GM21447 (cell line): Measurements from ENCODE around the gene PLEKHA6.
"Not testable (repeated sequence)": the region's sequence is repeated elsewhere in the genome, so short reads cannot be mapped to it uniquely, and the experiment has no call there.

ENCODE experiments used
- ATAC-seq: cut with Tn5 transposase; IDR thresholded peaks from one replicate; pipeline ENCODE4 v1.9.1; 2021; ENCODE audit not compliant: unreplicated experiment

PLEKHA6 gene

GRCh38 chr1:204338360-204338759, 21.4 kb downstream of the PLEKHA6 start:
- no peak for ATAC-seq

DNA sequence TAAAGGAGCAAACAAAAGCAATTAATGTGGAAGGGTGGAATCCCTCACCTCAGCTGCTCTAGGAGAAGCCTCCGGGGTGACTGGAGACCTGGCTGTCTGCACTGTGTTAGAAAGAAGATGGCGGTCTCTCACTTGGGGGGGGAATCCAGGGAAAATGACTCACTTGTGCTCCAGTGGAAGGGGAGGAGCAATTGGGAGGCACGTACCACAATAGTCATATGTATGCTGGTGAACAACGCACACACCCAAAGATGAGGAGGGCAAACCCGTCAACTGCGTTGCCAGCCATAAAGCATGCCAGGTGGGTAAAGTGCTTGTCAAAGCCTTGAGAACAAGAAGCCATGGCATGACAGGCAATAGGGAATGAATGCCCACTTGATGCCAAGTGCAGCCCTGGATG, 22.1 kb downstream of the PLEKHA6 start:
- no peak for ATAC-seq

DNA sequence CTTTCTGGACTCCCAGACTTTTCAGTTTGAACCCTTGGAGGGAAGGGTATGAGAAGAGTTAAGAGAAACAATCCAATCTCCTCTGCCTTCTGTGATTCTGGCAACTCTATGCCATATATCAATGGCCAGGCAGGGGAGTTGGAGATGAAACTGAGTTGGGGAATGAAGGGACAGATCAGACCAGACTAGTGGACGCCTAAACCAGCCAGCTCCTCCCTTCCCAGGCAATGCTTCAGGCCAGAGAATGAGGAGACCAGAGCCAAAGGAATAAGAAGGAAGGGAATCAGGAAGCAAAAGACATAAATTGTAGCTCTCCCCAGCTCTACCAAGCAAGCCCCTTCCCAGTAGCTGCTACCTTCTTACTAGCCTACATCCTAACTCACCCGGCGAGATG, 22.7 kb downstream of the PLEKHA6 start:
- ATAC-seq: no peak

- ATAC-seq: no peak
Measured at GRCh38 chr1:204336421-204337035, 23.2 kb downstream of the PLEKHA6 start.

DNA sequence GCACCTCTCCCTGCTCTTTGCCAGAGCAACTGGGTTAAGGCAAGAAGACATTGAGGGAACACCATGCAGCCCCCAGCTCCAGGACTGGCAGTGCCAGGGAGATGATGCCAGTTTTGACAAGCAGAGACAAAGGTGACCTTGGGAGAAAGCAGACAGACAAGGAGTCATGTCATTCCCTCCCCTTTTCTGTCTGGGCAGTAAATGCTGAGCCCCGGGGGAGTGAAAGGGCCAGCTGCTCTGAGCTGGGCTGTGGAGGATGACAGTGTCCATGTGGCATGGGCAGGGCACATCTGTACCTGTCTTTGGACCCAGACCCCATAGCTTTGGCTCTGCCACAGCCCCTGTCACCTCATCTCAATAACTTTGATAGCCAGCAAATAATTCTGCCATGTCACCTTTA, 24.2 kb downstream of the PLEKHA6 start:
- ATAC-seq: no peak

DNA sequence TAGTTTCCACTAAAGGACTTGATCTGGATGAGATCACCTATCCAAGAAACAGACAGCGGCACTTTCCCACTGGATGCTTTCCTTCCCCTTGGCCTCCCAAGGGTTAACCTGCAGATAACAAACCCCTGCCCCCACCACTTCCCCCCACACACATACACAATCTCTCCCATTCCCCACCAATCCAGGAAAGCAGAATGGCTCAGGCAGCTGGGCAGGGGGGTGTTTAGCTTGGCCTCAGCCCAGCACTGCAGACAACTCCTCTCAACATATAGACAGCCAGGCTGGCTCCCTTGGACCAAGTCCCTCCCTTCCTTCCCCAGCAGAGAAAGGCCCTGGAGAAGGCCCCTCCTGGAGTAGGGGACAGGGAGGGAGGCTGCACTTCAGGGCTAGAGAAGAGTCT, 24.6 kb downstream of the PLEKHA6 start:
- no peak for ATAC-seq

- ATAC-seq: no peak
Measured at GRCh38 chr1:204334455-204334854, 25.3 kb downstream of the PLEKHA6 start.

DNA sequence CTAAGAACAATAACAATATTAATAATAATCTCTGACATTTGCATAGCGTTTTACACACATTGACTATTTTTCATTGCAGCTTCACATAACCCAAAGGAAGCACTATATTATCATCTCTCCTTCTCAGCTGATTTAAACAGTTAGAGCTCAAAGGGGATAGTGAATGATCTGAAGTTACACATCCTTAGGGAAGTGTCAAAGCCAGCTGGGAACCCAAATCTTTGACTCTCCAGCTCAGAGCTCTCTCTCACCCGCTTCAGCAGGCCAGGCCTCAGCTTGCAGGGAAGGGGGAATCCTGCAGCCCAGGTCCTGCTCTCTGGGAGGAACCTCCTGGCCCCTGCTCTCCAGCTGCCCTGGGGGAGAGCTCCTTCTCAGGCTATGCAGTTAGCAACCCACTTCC, 26.3 kb downstream of the PLEKHA6 start:
- ATAC-seq: no peak

DNA sequence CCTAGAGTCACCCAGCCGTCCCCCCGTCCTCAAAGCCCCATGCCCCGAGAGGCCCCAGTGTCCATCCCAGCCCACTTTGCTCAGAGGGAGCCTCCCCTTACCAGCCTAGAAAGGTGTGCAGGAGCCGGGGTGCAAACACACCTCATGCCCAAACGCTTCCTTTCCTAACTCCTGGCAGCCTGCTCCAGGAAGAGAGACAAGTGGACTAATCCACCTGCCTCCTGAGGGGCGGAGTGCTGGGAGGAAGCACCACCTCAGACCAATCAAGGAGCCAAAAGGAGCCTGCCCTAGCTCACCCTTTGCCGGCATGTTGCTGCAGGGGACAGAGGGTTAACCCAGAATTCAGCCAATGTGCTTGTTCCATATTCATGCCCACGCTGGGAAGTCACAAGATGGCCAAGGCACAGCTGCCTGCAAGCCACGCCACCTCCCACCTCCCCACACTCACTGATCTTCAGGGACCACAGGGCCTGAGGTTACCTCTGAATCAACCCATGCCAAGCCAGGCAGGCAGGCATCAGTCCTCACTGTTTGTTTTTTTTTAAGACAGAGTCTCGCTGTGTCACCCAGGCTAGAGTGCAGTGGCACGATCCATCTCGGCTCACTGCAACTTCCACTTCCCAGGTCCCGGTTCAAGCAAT, 27.8 kb downstream of the PLEKHA6 start:
- no peak for ATAC-seq

GRCh38 chr1:204331275-204331674, 28.5 kb downstream of the PLEKHA6 start:
- ATAC-seq: no peak

- not testable (repeated sequence) for ATAC-seq
Measured at GRCh38 chr1:204327870-204328269, 31.9 kb downstream of the PLEKHA6 start.

DNA sequence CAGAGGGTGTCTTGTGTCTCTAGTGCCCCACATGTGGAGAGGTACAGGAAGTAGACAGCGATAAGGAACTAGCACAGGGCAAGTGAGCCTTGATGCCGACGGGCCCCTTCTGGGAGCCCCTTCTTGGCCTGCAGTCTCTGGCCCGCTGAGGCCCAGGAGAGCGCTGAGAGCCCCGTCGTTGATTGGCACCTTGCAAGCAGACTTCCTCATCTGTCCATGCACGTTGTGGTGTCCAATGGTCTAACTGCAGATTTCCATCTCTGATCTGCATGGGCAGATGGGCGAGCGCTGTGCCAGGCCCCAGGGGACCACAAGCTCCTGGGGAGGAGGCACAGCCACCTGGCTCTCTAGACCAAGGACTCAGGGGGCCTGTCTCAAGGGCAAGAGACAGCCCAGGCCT, 32.4 kb downstream of the PLEKHA6 start:
- ATAC-seq: no peak

- ATAC-seq: no peak
Measured at GRCh38 chr1:204326771-204327300, 32.9 kb downstream of the PLEKHA6 start.

- no peak for ATAC-seq
Measured at GRCh38 chr1:204325944-204326343, 33.8 kb downstream of the PLEKHA6 start.

DNA sequence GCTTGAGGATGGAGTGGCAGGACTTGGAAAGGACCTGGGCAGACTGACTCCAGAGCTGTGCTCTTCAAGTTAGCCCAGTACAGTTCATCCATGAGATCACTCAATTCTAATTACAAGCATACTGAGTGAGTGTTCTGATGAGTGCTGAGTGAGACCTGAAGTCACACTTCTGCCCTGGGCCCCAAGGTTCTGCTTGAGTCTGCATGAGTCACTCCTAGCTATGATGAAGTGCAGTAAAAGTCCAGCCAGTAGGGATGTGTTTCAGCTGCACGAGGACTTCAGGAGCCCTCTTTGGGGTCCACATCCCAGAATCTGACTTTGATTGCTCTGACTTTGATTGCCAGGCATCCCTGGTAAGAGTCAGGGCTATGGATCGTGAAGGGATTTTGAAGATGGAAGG, 35.8 kb downstream of the PLEKHA6 start:
- ATAC-seq: no peak

DNA sequence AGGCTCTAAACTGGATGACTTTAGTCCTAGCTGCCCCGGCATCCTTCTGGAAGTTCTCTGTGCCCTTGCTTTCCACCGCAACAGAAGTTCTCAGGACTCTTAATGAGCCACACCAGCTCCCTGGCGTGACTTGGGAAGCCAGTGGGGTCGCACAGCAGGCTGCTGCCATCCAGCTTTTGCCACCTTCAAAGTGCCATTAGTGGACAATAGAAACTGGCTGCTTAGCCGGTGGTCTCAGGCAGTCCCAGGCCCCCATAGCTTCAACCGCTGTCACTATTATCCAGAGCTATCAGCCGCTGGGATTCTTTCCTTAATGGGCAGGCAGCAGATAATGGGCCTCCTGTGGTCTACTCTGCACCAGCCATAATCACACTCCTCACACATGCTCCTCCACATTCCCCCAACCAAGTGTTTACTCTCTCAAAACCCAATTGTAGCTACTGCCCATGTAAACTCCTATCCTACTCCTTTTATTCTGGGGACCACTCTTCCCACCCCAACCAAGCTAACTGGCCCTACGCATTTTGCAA, 37.3 kb downstream of the PLEKHA6 start:
- no peak for ATAC-seq

- no peak for ATAC-seq
Measured at GRCh38 chr1:204321665-204322064, 38.1 kb downstream of the PLEKHA6 start.

DNA sequence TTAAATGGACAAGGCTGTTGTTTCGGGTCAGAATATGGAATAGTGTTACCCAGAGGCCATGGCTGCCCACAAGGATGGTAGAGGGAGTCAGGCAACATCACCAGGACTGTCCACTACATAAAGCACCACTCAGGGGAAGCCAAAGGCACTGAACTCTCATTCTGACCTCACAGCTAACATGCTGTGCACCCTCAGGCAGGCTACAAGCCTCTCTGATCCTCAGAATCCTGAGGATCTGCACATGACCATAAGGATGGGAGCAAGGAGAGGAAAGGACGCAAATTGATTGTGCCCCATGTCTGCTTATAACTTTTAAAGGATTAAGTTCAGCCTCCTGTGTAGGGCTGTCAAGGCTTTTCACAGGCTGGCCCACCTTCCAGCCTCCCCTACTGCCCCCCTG, 38.7 kb downstream of the PLEKHA6 start:
- no peak for ATAC-seq

GRCh38 chr1:204320382-204320804, 39.3 kb downstream of the PLEKHA6 start:
- no peak for ATAC-seq

DNA sequence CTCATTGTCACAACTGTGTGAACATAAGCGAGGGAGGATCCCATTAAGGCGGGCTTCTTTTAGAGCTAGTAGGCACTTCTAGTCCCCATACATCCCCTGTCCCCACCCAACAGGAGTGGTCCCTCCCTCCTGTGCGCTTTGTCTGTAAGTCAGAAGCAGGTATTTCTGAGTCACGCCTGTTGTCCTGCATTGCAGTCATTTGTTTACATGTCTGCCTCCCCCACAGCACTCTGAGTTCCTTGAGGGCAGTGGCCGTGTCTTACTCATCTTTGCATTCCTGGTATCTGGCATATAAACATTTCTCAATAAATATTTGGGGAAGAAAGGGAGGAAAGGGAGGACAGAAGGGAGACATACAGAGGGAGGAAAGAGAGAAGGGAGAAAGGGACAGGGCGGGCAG, 40.3 kb downstream of the PLEKHA6 start:
- no peak for ATAC-seq

GRCh38 chr1:204319027-204319426, 40.7 kb downstream of the PLEKHA6 start:
- ATAC-seq: no peak

DNA sequence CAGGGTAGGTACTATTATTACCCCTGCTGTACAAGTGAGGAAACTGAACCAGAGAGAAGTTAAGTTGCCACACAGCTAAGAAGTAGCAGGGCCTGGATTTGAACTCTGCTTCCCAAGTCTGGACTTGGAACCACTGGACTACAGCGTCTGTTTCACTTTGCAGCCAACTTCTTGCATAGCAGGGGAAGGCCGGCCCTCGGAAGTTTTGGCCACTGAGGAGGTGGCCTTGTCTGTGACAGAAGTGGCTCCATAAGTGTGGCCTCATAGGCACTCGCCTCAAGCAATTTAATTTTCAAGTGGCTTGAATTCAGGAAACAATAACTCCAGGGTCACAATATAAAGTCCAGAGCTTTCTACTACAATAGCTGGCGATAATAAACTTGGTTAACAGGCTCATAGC, 41.4 kb downstream of the PLEKHA6 start:
- ATAC-seq: no peak

GRCh38 chr1:204317170-204317569, 42.6 kb downstream of the PLEKHA6 start:
- ATAC-seq: no peak
